Cardiac septum (tissue), 1 donor: ENCODE results near the gene PRAMEF4. TPM values are rescaled to one million over a fixed set of nuclear protein-coding genes. Genes with fewer than 3 reads are reported as not detected.
"Not testable (repeated sequence)": the region's sequence is repeated elsewhere in the genome, so short reads cannot be mapped to it uniquely, and the experiment has no call there.

ENCODE experiments used
- DNase-seq: peaks from one replicate; pipeline ENCODE4 v3.0.0-alpha.2; 2020; ENCODE audit warnings: low spot score
- intact Hi-C: fragments of 100-400 bp; cut with DNase I; formaldehyde crosslinking; loops from one replicate; pipeline ENCODE4 v1.14.0; 2022
- long read RNA-seq: library from polyadenylated mRNA; unstranded; transcript quantifications from one replicate; pipeline ENCODE4 v2.0.0, GENCODE V29; 2021
- total RNA-seq: library from RNA; stranded (reverse); fragmentation: NEBNext Ultra II Directional; extraction: Animal tissue kit (Norgen Biotek cat#: 25700); gene quantifications from one replicate; pipeline ENCODE4 v1.2.1, GENCODE V29; 2021
- donor health status: DM: no; HTN: no; CAD: no.

PRAMEF4 gene
- total RNA-seq, result not detected
- long read RNA-seq, result 0 reads

DNA sequence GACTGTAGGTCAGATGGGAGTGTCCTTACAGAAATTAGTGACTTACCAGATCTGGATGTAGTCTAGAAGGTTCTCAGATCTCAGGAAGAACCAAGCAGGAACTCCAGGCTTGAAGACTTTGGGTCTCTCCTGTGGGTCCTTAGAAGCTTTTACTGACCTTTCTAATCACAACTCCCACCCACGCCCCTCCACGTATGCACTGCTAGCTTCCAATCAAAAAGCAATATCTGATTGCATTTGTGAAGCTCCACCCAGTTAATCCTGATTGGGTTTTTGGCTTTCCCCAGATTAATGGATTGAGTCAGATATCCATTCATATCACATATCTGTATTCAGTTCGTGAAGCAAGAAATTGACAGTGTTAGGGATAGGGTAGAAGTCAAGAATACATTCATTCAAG is at the start of gene PRAMEF4:
PRAMEF4 (minus strand) TSS at position 101 of the 400 bp plus-strand sequence. CDS start 2,807 bp downstream, outside the sequence.
- intact Hi-C loops, result not testable (repeated sequence)

DNA sequence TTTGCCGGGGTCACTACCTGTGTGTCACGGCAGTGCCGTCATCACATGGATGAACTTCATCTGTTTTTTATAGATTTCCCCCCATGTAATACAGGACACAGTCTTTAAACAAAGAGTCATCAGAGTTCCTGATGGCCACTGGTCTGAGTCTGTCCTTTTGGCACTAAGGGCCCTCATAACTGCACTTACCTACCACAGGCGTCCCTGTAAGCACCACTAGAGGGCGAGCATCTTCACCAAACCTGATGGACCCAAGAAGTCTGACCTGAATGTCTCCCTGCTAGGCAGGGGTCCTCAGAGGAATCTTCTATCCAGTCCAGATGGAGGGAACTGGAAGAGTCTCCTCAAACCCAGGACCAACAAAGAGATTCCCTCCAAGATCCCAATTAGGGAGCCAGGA is 38.4 kb upstream of the PRAMEF4 start:
- DNase-seq, intact Hi-C loops: not testable (repeated sequence)

More for the DNA sequence above, at the start of gene PRAMEF4:
- not testable (repeated sequence) for DNase-seq

DNA sequence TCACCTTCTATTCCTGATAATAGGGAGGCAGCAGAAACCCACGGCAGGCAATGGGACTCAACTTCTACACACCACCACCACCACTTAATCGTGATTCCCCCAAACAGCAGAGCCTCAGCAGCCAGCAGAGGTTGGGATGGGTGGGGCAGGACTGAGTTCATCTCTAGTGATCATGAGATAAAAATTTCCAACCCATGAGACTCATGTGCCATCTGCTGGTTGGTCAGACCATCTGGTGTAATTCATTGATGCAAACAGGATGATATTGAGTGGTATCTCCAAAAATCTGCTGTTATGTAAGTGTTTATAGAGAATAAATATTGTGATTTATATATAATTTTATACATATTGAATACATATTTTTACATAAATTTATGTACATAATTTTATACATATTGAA is 35.7 kb upstream of the PRAMEF4 start:
- intact Hi-C loops, DNase-seq: not testable (repeated sequence)

DNA sequence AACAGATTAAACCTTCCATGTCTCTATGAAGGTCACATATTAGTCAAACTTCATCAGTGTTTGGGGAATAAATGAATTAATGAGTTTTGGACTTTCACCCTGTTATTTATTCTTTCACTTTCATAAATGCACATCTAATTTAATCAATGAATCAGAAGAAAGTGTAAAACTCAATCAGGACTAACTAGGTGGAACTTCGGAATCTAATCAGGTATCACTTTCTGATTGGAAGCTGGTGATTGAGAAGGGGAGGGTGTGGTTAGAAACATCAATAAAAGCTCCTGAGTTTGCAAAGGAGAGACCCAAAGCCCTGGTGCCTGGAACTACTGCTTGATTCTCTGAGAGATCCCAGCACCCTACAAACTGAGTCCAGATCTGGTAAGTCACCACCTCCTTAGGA is 30.3 kb upstream of the PRAMEF4 start, which contains the start of gene PRAMEF7:
PRAMEF7 (plus strand) TSS at position 301 of the 400 bp plus-strand sequence. CDS start 1,083 bp downstream, outside the sequence.
- DNase-seq, intact Hi-C loops: not testable (repeated sequence)

- intact Hi-C loops, result not testable (repeated sequence)
Measured at GRCh38 chr1:12903793-12904572, 18.0 kb upstream of the PRAMEF4 start.

DNA sequence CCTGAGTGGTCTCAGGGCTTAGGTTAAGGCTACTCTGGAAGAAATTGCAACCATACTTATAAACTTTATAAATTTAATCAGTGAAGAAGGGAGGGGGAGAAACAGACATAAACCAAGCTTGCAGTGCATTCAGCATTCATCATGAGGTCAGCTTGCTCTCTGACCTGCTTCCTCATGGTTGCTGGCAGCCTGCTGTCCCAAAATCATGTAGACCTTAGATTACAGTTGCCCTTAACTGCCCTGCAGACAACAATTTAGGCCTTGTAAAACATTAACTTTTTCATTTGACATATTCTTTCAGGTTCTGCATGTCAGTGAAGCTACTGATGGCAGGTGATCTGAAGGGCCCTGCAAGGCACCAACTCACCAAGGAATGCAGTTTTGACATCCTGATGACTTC is 13.2 kb upstream of the PRAMEF4 start:
- intact Hi-C loops, DNase-seq: not testable (repeated sequence)

More at GRCh38 chr1:12903793-12904572, 18.0 kb upstream of the PRAMEF4 start:
- DNase-seq, result not testable (repeated sequence)

DNA sequence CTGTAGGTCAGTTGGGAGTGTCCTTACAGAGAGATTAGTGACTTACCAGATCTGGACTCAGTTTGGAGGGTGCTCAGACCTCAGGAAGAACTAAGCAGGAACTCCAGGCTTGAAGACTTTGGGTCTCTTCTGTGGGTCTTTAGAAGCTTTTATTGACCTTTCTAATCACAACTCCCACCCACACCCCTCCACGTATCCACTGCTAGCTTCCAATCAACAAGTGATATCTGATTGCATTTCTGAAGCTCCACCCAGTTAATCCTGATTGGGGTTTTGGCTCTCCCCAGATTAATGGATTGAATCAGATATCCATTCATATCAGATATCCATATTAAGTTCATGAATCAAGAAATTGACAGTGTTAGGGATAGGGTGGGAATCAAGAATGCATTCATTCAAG is 12.2 kb upstream of the PRAMEF4 start, which contains the start of gene PRAMEF10:
PRAMEF10 (minus strand) TSS at position 101 of the 400 bp plus-strand sequence. CDS start 2,423 bp downstream, outside the sequence.
- DNase-seq, intact Hi-C loops: not testable (repeated sequence)

DNA sequence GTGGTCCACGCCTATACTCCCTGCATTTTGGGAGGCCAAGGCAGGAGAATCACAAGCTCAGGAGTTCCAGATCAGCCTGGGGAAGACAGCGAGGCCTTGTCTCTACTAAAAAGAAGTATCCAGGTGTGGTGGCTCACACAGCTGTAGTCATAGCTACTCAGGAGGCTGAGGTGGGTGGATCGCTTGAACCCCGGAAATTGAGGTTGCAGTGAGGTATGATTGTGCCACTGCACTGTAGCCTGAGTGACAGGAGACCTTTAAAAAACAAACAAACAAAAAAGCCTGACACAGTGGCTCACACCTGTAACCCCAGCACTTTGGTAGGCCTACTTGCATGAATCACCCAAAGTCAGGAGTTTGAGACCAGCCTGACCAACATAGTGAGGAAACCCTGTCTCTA is 7.5 kb downstream of the PRAMEF4 start:
- DNase-seq, intact Hi-C loops: not testable (repeated sequence)

DNA sequence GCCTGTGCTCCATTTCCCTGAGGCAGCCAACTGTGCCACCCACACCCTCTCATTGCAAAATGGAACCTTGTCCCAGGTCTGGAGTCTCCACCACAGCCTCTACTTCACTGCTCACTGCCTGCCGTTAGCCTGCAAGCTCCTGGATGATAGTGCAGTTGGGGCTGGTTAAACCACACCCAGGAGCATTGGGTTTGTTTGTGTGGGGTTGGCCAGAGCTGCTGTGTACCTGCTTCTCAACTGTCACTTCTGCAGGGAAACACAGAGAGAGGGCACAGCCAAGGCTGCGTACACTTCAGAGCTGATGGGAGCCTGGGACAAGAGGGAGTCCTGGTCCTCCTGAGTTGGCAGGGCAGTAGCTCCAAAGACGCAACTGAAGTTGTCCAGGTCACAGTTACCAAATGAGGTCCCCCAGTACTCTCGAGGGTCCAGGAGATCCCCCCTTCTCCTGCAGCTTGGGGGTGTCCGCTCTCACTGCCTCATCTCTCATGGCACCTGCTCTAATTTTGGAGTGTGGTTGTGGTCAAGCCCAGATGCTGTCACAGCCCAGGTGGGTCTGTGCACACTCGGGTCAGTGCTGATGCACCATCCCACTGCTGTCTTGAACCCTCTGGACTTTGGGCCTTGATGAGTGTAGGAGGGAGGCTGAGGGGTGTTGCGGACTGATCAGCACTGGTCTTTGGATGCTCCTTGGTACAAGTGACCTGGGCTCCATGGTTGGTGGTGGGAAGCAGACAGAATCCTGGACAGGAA is 22.7 kb downstream of the PRAMEF4 start:
- intact Hi-C loops, DNase-seq: not testable (repeated sequence)

GRCh38 chr1:12856786-12857185 is 29.2 kb downstream of the PRAMEF4 start, which contains the start of gene PRAMEF2:
TSS of gene PRAMEF2 (plus strand) at chr1:12857086. CDS start at chr1:12859010, 1,924 bp downstream.
- intact Hi-C loops, DNase-seq: not testable (repeated sequence)

DNA sequence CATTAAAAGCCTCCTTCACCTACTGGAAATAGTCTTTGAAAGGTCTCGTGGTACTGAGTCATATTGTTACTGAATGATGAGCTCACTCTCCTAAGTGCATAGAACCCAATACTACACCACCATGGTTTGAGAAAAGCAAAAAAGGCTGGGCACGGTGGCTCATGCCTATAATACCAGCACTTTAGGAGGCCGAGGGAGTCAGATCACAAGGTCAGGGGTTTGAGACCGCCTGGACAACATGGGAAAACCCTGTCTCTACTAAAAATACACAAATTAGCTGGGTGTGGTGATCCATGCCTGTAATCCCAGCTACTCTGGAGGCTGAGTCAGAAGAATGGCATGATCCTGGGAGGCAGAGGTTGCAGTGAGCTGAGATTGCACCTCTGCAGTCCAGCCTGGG is 34.2 kb downstream of the PRAMEF4 start:
- no peak for DNase-seq
- intact Hi-C loops, result no loop called here

- intact Hi-C loops, DNase-seq: not testable (repeated sequence)
Measured at GRCh38 chr1:12848620-12849019, 37.4 kb downstream of the PRAMEF4 start, which contains the start of gene HNRNPCL1. TSS of gene HNRNPCL1 (minus strand) at chr1:12848720. CDS start at chr1:12848289, 431 bp downstream.

DNA sequence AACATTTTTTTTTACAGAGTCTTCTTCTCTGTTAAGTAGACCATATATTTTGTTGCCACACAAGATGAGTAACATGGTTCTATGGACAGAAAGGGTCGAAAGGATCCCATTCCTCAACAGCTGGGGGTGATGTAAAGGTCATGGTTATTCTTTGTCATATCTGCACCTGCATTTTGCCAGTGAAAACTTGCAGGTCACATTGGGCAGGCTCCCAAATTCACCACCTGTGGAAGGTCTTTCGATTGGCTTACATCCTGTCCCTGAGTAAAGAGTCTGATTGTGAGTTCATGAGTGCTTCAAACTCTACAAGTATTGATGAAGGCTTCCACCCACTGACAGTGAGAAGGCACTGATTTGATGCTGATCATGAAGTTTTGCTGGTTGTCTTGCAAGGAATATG is 52.8 kb downstream of the PRAMEF4 start:
- intact Hi-C loops, DNase-seq: not testable (repeated sequence)

DNA sequence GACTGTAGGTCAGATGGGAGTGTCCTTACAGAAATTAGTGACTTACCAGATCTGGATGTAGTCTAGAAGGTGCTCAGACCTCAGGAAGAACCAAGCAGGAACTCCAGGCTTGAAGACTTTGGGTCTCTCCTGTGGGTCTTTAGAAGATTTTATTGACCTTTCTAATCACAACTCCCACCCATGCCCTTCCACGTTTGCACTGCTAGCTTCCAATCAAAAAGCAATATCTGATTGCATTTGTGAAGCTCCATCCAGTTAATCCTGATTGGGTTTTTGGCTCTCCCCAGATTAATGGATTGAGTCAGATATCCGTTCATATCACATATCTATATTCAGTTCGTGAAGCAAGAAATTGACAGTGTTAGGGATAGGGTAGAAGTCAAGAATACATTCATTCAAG is 54.7 kb downstream of the PRAMEF4 start, which contains the start of gene PRAMEF11:
PRAMEF11 (minus strand) TSS at position 101 of the 400 bp plus-strand sequence. CDS start 2,621 bp downstream, outside the sequence.
- intact Hi-C loops, DNase-seq: not testable (repeated sequence)

Other genes starting within 250 kb of the PRAMEF4 start
- not detected for gene AADACL4, start 242.1 kb downstream of the PRAMEF4 start, total RNA-seq
- not detected for gene AADACL3, start 170.1 kb downstream of the PRAMEF4 start, total RNA-seq
- not detected for gene CFAP107, start 140.0 kb downstream of the PRAMEF4 start, total RNA-seq
- not detected for gene PRAMEF12, start 112.5 kb downstream of the PRAMEF4 start, total RNA-seq
- gene PRAMEF1, start 94.8 kb downstream of the PRAMEF4 start, total RNA-seq, result not detected
- gene PRAMEF11, start 54.8 kb downstream of the PRAMEF4 start, total RNA-seq, result not detected
- gene HNRNPCL1, start 37.5 kb downstream of the PRAMEF4 start, total RNA-seq, result not detected
- not detected for gene PRAMEF2, start 29.1 kb downstream of the PRAMEF4 start, total RNA-seq
- not detected for gene PRAMEF10, start 12.1 kb upstream of the PRAMEF4 start, total RNA-seq
- not detected for gene PRAMEF7, start 30.4 kb upstream of the PRAMEF4 start, total RNA-seq
- gene PRAMEF6, start 61.4 kb upstream of the PRAMEF4 start, total RNA-seq, result not detected
- not detected for gene PRAMEF27, start 170.4 kb upstream of the PRAMEF4 start, total RNA-seq
- gene HNRNPCL3, start 174.6 kb upstream of the PRAMEF4 start, total RNA-seq, result not detected
- gene PRAMEF25, start 184.6 kb upstream of the PRAMEF4 start, total RNA-seq, result not detected
- not detected for gene HNRNPCL2, start 230.7 kb upstream of the PRAMEF4 start, total RNA-seq